GM12878 (cell line): ENCODE data around the gene S100B. TPM values are rescaled to one million over a fixed set of nuclear protein-coding genes. Genes with fewer than 3 reads are reported as not detected.

ENCODE experiments used
- ATAC-seq: fragments of 200-7000 bp; cut with Tn5 transposase; 3 replicates; pipeline ENCODE4 v1.9.1; 2020; ENCODE audit warnings: mild to moderate bottlenecking, moderate library complexity
- BruUV-seq: library from RNA; stranded (reverse); fragments of 400-500 nt; replicated peaks from 2 replicates; lab custom pipeline; 2021; lab: Mats Ljungman, UMichigan
- CTCF ChIA-PET: fragments of 300-600 bp; sonication (Branson Sonifier 250); formaldehyde crosslinking; extraction: SDS; loops from one replicate; lab custom pipeline; 2021; ENCODE audit warnings: inconsistent platforms; lab: Yijun Ruan, JAX
- POLR2A ChIA-PET: fragments of 350-600 bp; formaldehyde crosslinking; extraction: SDS; loops from one replicate; lab custom pipeline; 2021; ENCODE audit warnings: inconsistent platforms; lab: Charles Lee
- RAD21 ChIA-PET: fragments of 300-600 bp; sonication (Branson Sonifier 250); formaldehyde crosslinking; loops from one replicate; lab custom pipeline; 2023; ENCODE audit warnings: antibody characterized with exemption; ENCODE audit not compliant: unreplicated experiment; lab: Charles Lee
- SMC1A ChIA-PET: fragments of 300-600 bp; sonication (Branson Sonifier 250); formaldehyde crosslinking; loops from one replicate; lab custom pipeline; 2023; ENCODE audit not compliant: unreplicated experiment, uncharacterized antibody; lab: Charles Lee
- DNase-seq: peaks from one replicate; pipeline ENCODE4 v3.0.0-alpha.2; 2011; ENCODE audit warnings: low read depth, low spot score
- FAIRE-seq: peaks from 3 replicates; lab custom pipeline; 2011; peaks lifted over from hg19 to GRCh38; lab: Jason Lieb, UNC
- H2AFZ ChIP-seq: 2 replicates; pipeline ENCODE4 v1.6.0; 2011; ENCODE audit warnings: low read depth, low read length, control low read depth; ENCODE audit not compliant: control insufficient read depth
- H3K27ac ChIP-seq: 2 replicates; pipeline ENCODE4 v1.5.1; 2011; ENCODE audit warnings: control low read depth; ENCODE audit not compliant: control insufficient read depth, insufficient read depth
- H3K27me3 ChIP-seq, 2 experiments: replicated peaks in 1 of 2; 2 replicates each; pipeline versions ENCODE4 v1.6.0 to v1.6.1; 2011; ENCODE audit warnings: low read length in 1 of 2; ENCODE audit not compliant: control insufficient read depth in 2 of 2, insufficient read depth in 2 of 2
- H3K36me3 ChIP-seq, 2 experiments: 2 replicates each; pipeline ENCODE4 v1.5.1; 2011; ENCODE audit warnings: low read length in 1 of 2; ENCODE audit not compliant: control insufficient read depth in 2 of 2, insufficient read depth in 2 of 2
- H3K4me1 ChIP-seq: 2 replicates; pipeline ENCODE4 v1.6.1; 2011; ENCODE audit warnings: mild to moderate bottlenecking, low read length, moderate library complexity, mixed read lengths; ENCODE audit not compliant: control insufficient read depth, insufficient read depth
- H3K4me2 ChIP-seq: 2 replicates; pipeline ENCODE4 v1.6.0; 2011; ENCODE audit warnings: control low read depth; ENCODE audit not compliant: control insufficient read depth, insufficient read depth
- H3K4me3 ChIP-seq: fragments of 200-600 bp; sonication (generic); 2 replicates; pipeline ENCODE4 v1.5.1; 2016
- H3K79me2 ChIP-seq: 2 replicates; pipeline ENCODE4 v1.6.0; 2011; ENCODE audit warnings: low read length; ENCODE audit not compliant: control insufficient read depth, insufficient read depth
- H3K9ac ChIP-seq: 2 replicates; pipeline ENCODE4 v1.8.0; 2011; ENCODE audit warnings: low read length, control low read depth, mixed read lengths; ENCODE audit not compliant: control insufficient read depth, insufficient read depth
- H3K9me3 ChIP-seq: replicated peaks from 3 replicates; pipeline ENCODE4 v1.5.1; 2011; ENCODE audit warnings: mild to moderate bottlenecking, low read length; ENCODE audit not compliant: control insufficient read depth, insufficient read depth
- H4K20me1 ChIP-seq: 2 replicates; pipeline ENCODE4 v1.6.0; 2011; ENCODE audit not compliant: control insufficient read depth, insufficient read depth
- EP300 ChIP-seq, 2 experiments: fragments of 150-350 bp in 1 of 2; IDR thresholded peaks; 2 replicates each; pipeline ENCODE4 v1.6.1; 2011 to 2012; ENCODE audit warnings: low read depth in 2 of 2, low read length in 2 of 2, borderline replicate concordance in 1 of 2, improper control_type of control experiment in 1 of 2, inconsistent platforms in 1 of 2; ENCODE audit not compliant: control insufficient read depth in 1 of 2
- FOS ChIP-seq: IDR thresholded peaks from 3 replicates; pipeline ENCODE4 v1.6.1; 2011; ENCODE audit warnings: borderline replicate concordance; ENCODE audit not compliant: insufficient read length; ENCODE audit errors: extremely low read depth
- IRF3 ChIP-seq: fragments of 450-650 bp; IDR thresholded peaks from 2 replicates; pipeline ENCODE4 v1.6.1; 2014; ENCODE audit warnings: mild to moderate bottlenecking
- KDM1A ChIP-seq: fragments of 200-600 bp; sonication (generic); IDR thresholded peaks from 2 replicates; pipeline ENCODE4 v1.6.1; 2016; ENCODE audit warnings: borderline replicate concordance
- MLLT1 ChIP-seq: fragments of 450-650 bp; IDR thresholded peaks from 2 replicates; pipeline ENCODE4 v1.6.1; 2016; ENCODE audit warnings: mild to moderate bottlenecking
- MTA2 ChIP-seq: fragments of 450-650 bp; IDR thresholded peaks from 2 replicates; pipeline ENCODE4 v1.6.1; 2016; ENCODE audit warnings: low read depth, mild to moderate bottlenecking, moderate library complexity
- NRF1 ChIP-seq: conservative IDR thresholded peaks from 2 replicates; pipeline ENCODE4 v1.6.1; 2011; ENCODE audit warnings: mild to moderate bottlenecking, low read depth, low read length, improper control_type of control experiment
- PAX5 ChIP-seq: IDR thresholded peaks from 2 replicates; pipeline ENCODE4 v1.6.1; 2011; ENCODE audit warnings: low read depth, low read length, borderline replicate concordance
- PRDM15 ChIP-seq: fragments of 450-650 bp; formaldehyde crosslinking; IDR thresholded peaks from 2 replicates; pipeline ENCODE4 v1.4.0; 2020; ENCODE audit warnings: mild to moderate bottlenecking, moderate library complexity
- RFX5 ChIP-seq: IDR thresholded peaks from 2 replicates; pipeline ENCODE4 v1.6.1; 2011; ENCODE audit warnings: low read depth, low read length, improper control_type of control experiment
- RUNX3 ChIP-seq: IDR thresholded peaks from 2 replicates; pipeline ENCODE4 v1.6.1; 2012; ENCODE audit warnings: low read length, inconsistent platforms
- SPI1 ChIP-seq: IDR thresholded peaks from 2 replicates; pipeline ENCODE4 v1.6.1; 2011; ENCODE audit warnings: low read depth, mild to moderate bottlenecking, low read length, moderate library complexity, borderline replicate concordance; ENCODE audit not compliant: insufficient read depth
- SUPT20H ChIP-seq: IDR thresholded peaks from 2 replicates; pipeline ENCODE4 v1.6.1; 2011; ENCODE audit warnings: low read depth, mild to moderate bottlenecking, low read length, moderate library complexity, borderline replicate concordance; ENCODE audit not compliant: control insufficient read depth
- TCF12 ChIP-seq: IDR thresholded peaks from 2 replicates; pipeline ENCODE4 v1.6.1; 2011; ENCODE audit warnings: low read depth, mild to moderate bottlenecking, low read length
- USF2 ChIP-seq: IDR thresholded peaks from 2 replicates; pipeline ENCODE4 v1.6.1; 2011; ENCODE audit warnings: low read depth, low read length, improper control_type of control experiment, borderline replicate concordance
- ZNF384 ChIP-seq: IDR thresholded peaks from 2 replicates; pipeline ENCODE4 v1.6.1; 2012; ENCODE audit warnings: low read depth, mild to moderate bottlenecking, low read length, improper control_type of control experiment, borderline replicate concordance
- WGBS: methylation state at CpG from one replicate; pipeline ENCODE4 v1.1.6; 2016; ENCODE audit warnings: low lambda C conversion rate; ENCODE audit not compliant: insufficient replicate concordance, insufficient coverage; ENCODE audit errors: missing lambda C conversion rate; 5-methylcytosine and 5-hydroxymethylcytosine counted together
- in situ Hi-C: fragments of 300-500 bp; cut with MboI; formaldehyde crosslinking; loops from 9 replicates; pipeline ENCODE4 v1.14.3; 2018; ENCODE audit warnings: mixed read lengths
- intact Hi-C: fragments of 100-400 bp; cut with micrococcal nuclease; formaldehyde crosslinking; loops from one replicate; pipeline ENCODE4 v1.14.2; 2022; ENCODE audit not compliant: unreplicated experiment
- polyA plus RNA-seq, 11 experiments: library from polyadenylated mRNA; depleted of rRNA in 4 of 11; unstranded in 6 of 11; stranded (reverse) in 5 of 11; fragments of >200 nt; fragmentation: Nextera tagmentation in 4 of 11; fragmentation: Illumina TruSeq in 1 of 11; extraction: Ambion mirVana in 4 of 11; extraction: Trizol in 1 of 11; gene quantifications; 1 replicate in 1 of 11; 2 replicates in 10 of 11; pipeline versions ENCODE4 v1.2.1 to v1.2.3, GENCODE V29; 2011 to 2016; ENCODE audit warnings: inconsistent platforms in 2 of 11, missing spikeins in 2 of 11, low read depth in 1 of 11
- total RNA-seq, 4 experiments: library from RNA; depleted of rRNA in 3 of 4; stranded (reverse); fragments of >200 nt in 3 of 4; fragmentation: Illumina TruSeq in 1 of 4; extraction: Trizol in 1 of 4; gene quantifications; 2 replicates each; pipeline versions ENCODE4 v1.2.1 to v1.2.3, GENCODE V29; 2013 to 2021

S100B gene
- total and polyA plus RNA-seq, 10 of the 15 experiments (the other 5 are each of a cell fraction or from before 2014, with no cell fraction given) = 0.11 to 0.22 TPM; not detected in 8

GRCh38 chr21:46622226-46622625, 17.3 kb upstream of the S100B start:
- ChIA-PET CTCF (interaction anchor here (0.7 kb wide), 1 partner anchor 118 kb away, joined by 3 read pairs; no protein-coding TSS in a partner anchor), POLR2A (interaction anchor here (1.2 kb wide), 1 partner anchor 13 kb away, joined by 4 read pairs; the partner anchor contains the start of gene PRMT2), RAD21 (interaction anchor here (1.0 kb wide), 1 partner anchor 14 kb away, joined by 6 read pairs; no protein-coding TSS in a partner anchor), SMC1A (no interaction called here)
- WGBS = 51% methylated on average over 4 of the region's 4 CpGs
- DNase-seq (no peak), ATAC-seq (peak; percentile 62), FAIRE-seq (peak; percentile 35)
- H3K4me2 ChIP-seq = peak overlapping the region; percentile 24; the same call in 1 of the 2 replicates
- in situ Hi-C loops (no loop called here), intact Hi-C loops (no loop called here)
- H3K79me2 ChIP-seq = no peaks in the 10 kb centered on the region
- BruUV-seq = no TSS peak
- H2AFZ ChIP-seq = peak overlapping the region; percentile 40; the same call in 1 of the 2 replicates
- H3K4me3 ChIP-seq = no peak overlapping the region
- no peaks in the 10 kb centered on the region for H3K36me3 ChIP-seq
- H3K9ac ChIP-seq = no peak overlapping the region
- H3K9me3 ChIP-seq = peaks cover 3% of the 10 kb centered on the region; the same call in 1 of the 3 replicates
- no peaks in the 10 kb centered on the region for H4K20me1 ChIP-seq
- peaks cover 7% of the 10 kb centered on the region for H3K4me1 ChIP-seq
- peak overlapping the region; percentile 11 for H3K27ac ChIP-seq
- H3K27me3 ChIP-seq = no peaks in the 10 kb centered on the region; a peak in 1 of 4 replicates
- TF ChIP-seq EP300 (IDR thresholded peaks at IDR 0.05; ENCODE audit: borderline replicate concordance in 1 of 2, control insufficient read depth in 1 of 2, low read depth in 2 of 2, low read length in 2 of 2) (0 out of 4 replicates have a peak, but pooled peaks of 1 of the 2 experiments have one; percentile 19), RUNX3 (peak; percentile 75), USF2 (no peak), NRF1 (no peak), FOS (no peak), KDM1A (no peak), MTA2 (0 out of 2 replicates have a peak, but pooled peaks have one; percentile 23), IRF3 (no peak), SPI1 (peak; percentile 75; the same call in 1 of the 2 replicates), TCF12 (no peak), PRDM15 (CRISPR knock-in tag) (no peak), SUPT20H (no peak), ZNF384 (peak; percentile 39; the same call in 1 of the 2 replicates), MLLT1 (0 out of 2 replicates have a peak, but pooled peaks have one; percentile 19), RFX5 (no peak), PAX5 (no peak)
